B cell (primary cell): ENCODE measurements around the gene GTPBP4. TPM values are rescaled to one million over a fixed set of nuclear protein-coding genes. Genes with fewer than 3 reads are reported as not detected.

Experiments used
- ATAC-seq: fragments of 200-7000 bp; cut with Tn5 transposase; one replicate; pipeline ENCODE4 v1.10.0; 2021; ENCODE audit warnings: low read depth, mild to moderate bottlenecking, moderate number of reproducible peaks, moderate library complexity
- CTCF ChIA-PET: fragments of 350-600 bp; sonication (Branson Sonifier 250); formaldehyde crosslinking; loops from one replicate; lab custom pipeline; 2021; ENCODE audit warnings: antibody characterized with exemption, inconsistent platforms; lab: Charles Lee
- POLR2A ChIA-PET: fragments of 350-600 bp; sonication (Branson Sonifier 250); formaldehyde crosslinking; loops from one replicate; lab custom pipeline; 2021; ENCODE audit warnings: antibody characterized with exemption; lab: Charles Lee
- DNase-seq: peaks from one replicate; pipeline ENCODE4 v3.0.0; 2013
- H2AFZ ChIP-seq: 2 replicates; pipeline ENCODE4 v1.6.1; 2012; ENCODE audit warnings: mild to moderate bottlenecking, low read depth, low read length; ENCODE audit not compliant: insufficient read depth, poor library complexity, severe bottlenecking
- H3K27ac ChIP-seq, 2 donors: 1 replicate in 1 of 2; 2 replicates in 1 of 2; pipeline ENCODE4 v1.5.1; 2012 to 2013; ENCODE audit warnings: low read length in 2 of 2, mild to moderate bottlenecking in 2 of 2, moderate library complexity in 1 of 2
- H3K27me3 ChIP-seq, 4 experiments: fragments of 200-600 bp in 1 of 4; sonication (generic) in 1 of 4; replicated peaks in 1 of 4; 1 replicate in 2 of 4; 2 replicates in 2 of 4; pipeline versions ENCODE4 v1.6.1 to v1.7.0; 2013 to 2016; ENCODE audit warnings: low read length in 3 of 4, mild to moderate bottlenecking in 2 of 4, mixed read lengths in 1 of 4, moderate library complexity in 1 of 4; ENCODE audit not compliant: insufficient read depth in 4 of 4, control insufficient read depth in 3 of 4; ENCODE audit errors: control extremely low read depth in 1 of 4
- H3K36me3 ChIP-seq, 2 experiments: replicated peaks in 1 of 2; 1 replicate in 1 of 2; 2 replicates in 1 of 2; pipeline versions ENCODE4 v1.6.1 to v1.7.1; 2013; ENCODE audit warnings: low read length in 1 of 2; ENCODE audit not compliant: insufficient read depth in 2 of 2, control insufficient read depth in 1 of 2; ENCODE audit errors: control extremely low read depth in 1 of 2, extremely low read depth in 1 of 2
- H3K4me1 ChIP-seq, 2 donors: fragments of 200-600 bp in 1 of 2; sonication (generic) in 1 of 2; 1 replicate in 1 of 2; 2 replicates in 1 of 2; pipeline versions ENCODE4 v1.5.1 to v1.6.1; 2013 to 2017; ENCODE audit warnings: low read length in 2 of 2; ENCODE audit not compliant: control insufficient read depth in 2 of 2, insufficient read depth in 2 of 2
- H3K4me2 ChIP-seq: replicated peaks from 2 replicates; pipeline ENCODE3; 2012; ENCODE audit warnings: mild to moderate bottlenecking, low read depth, low read length; ENCODE audit not compliant: poor library complexity, severe bottlenecking
- H3K4me3 ChIP-seq, 5 experiments: fragments of 200-600 bp in 1 of 5; sonication (generic) in 1 of 5; 1 replicate in 3 of 5; 2 replicates in 2 of 5; pipeline versions ENCODE4 v1.5.1 to v1.7.0; 2011 to 2016; ENCODE audit warnings: low read length in 4 of 5, mild to moderate bottlenecking in 4 of 5, low read depth in 2 of 5, control low read depth in 1 of 5, moderate library complexity in 1 of 5; ENCODE audit not compliant: insufficient read depth in 1 of 5; ENCODE audit errors: control extremely low read depth in 1 of 5, extremely low read depth in 1 of 5
- H3K79me2 ChIP-seq: fragments of 200-600 bp; sonication (generic); one replicate; pipeline ENCODE4 v1.6.0; 2016; ENCODE audit warnings: low read length; ENCODE audit not compliant: control insufficient read depth, insufficient read depth
- H3K9ac ChIP-seq: fragments of 200-600 bp; sonication (generic); 2 replicates; pipeline ENCODE4 v1.6.1; 2017; ENCODE audit warnings: mild to moderate bottlenecking, low read length, moderate library complexity
- H3K9me3 ChIP-seq, 3 donors: one replicate each; pipeline versions ENCODE4 v1.6.1 to v1.7.1; 2013; ENCODE audit warnings: low read length in 2 of 3; ENCODE audit not compliant: control insufficient read depth in 2 of 3, insufficient read depth in 1 of 3; ENCODE audit errors: control extremely low read depth in 1 of 3
- H4K20me1 ChIP-seq: 2 replicates; pipeline ENCODE4 v1.6.0; 2012; ENCODE audit warnings: mild to moderate bottlenecking, low read length; ENCODE audit not compliant: insufficient read depth, control insufficient read depth, poor library complexity, severe bottlenecking
- H3K27ac Mint-ChIP-seq: one replicate; pipeline ENCODE4 v1.8.0; 2021; ENCODE audit warnings: mixed read lengths
- H3K27me3 Mint-ChIP-seq: one replicate; pipeline ENCODE4 v1.8.0; 2021; ENCODE audit warnings: mixed read lengths
- H3K4me1 Mint-ChIP-seq: one replicate; pipeline ENCODE4 v1.8.0; 2021; ENCODE audit warnings: mixed read lengths
- H3K4me3 Mint-ChIP-seq: one replicate; pipeline ENCODE4 v1.8.0; 2021; ENCODE audit warnings: mixed read lengths
- H3K9me3 Mint-ChIP-seq: one replicate; pipeline ENCODE4 v1.8.0; 2022; ENCODE audit warnings: mixed read lengths; ENCODE audit not compliant: insufficient read depth
- EZH2 ChIP-seq: IDR thresholded peaks from 2 replicates; pipeline ENCODE4 v1.6.1; 2012; ENCODE audit warnings: borderline replicate concordance, low read depth, mild to moderate bottlenecking, moderate library complexity, low read length; ENCODE audit not compliant: insufficient read depth, poor library complexity, severe bottlenecking
- WGBS: methylation state at CpG from one replicate; pipeline ENCODE4 v1.1.5; 2013; ENCODE audit warnings: missing lambda C conversion rate; ENCODE audit not compliant: insufficient coverage; 5-methylcytosine and 5-hydroxymethylcytosine counted together
- intact Hi-C: fragments of 100-400 bp; cut with micrococcal nuclease; formaldehyde crosslinking; loops from one replicate; pipeline ENCODE4 v1.10.0; 2022
- polyA plus RNA-seq: library from polyadenylated mRNA; depleted of rRNA; stranded (reverse); fragments of >200 nt; gene quantifications from 2 replicates; pipeline ENCODE4 v1.2.3, GENCODE V29; 2012
- total RNA-seq, 2 donors: library from RNA; stranded (reverse); fragments of 120-200 nt in 1 of 2; gene quantifications; 1 replicate in 1 of 2; 2 replicates in 1 of 2; pipeline versions ENCODE4 v1.2.3 to v1.2.4, GENCODE V29; 2013 to 2022
- TF ChIP-seq, protein P1 (sequence below): fragments of 200-600 bp; IDR thresholded peaks from one replicate; pipeline ENCODE4 v1.8.0; 2022; ENCODE audit warnings: antibody characterized with exemption, mild to moderate bottlenecking

The GTPBP4 gene
- total and polyA plus RNA-seq, 2 donors (not counting 1 experiment from before 2014, with no cell fraction given) = 11.8 to 45.4 TPM

DNA sequence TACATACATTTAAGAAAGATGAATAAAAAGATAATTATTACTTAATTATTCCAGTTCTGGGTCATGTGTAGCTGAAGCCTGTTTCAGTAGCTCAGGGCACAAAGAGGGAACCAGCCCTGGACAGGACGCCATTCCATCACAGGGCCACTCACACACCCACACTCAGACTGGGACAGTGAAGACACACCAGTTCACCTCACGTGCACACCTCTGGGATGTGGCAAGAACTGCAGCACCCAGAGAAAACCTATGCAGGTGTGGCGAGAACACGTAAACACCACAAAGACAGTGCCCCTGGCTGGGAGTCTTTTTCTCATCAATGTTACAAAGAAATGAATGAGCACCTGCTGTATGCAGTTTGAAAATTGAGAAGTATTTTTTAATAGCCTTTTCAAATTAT, 62.3 kb downstream of the GTPBP4 start:
- Histone ChIP-seq H3K4me3 (peak overlapping the region in 1 of 5 experiments; percentile 79), H3K27ac (peak overlapping the region in 1 of 2 donors; percentile 99)

DNA sequence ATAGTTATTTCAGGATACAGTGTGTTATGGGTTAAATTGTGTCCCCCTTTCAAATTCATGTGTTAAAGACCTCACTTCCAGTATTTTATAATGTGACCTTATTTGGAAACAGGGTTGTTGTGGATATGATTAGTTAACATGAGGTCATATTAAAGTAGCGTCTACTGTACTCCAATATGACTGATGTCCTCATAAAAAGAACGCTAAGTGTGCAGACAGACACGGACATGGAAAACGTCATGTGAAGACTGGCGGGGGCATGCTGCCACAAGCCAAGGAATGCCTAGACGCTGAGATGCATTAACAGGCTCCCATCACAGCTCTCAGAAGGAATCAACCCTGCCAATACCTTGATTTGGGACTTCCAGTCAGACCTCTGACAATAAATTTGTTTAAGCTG, 66.5 kb downstream of the GTPBP4 start:
- Mint-ChIP-seq H3K27ac (peak overlapping the region; percentile 22), H3K4me3 (peak overlapping the region; percentile 75), H3K4me1 (peaks cover 65% of the 10 kb centered on the region), H3K9me3 (no peaks in the 10 kb centered on the region), H3K27me3 (no peaks in the 10 kb centered on the region)
- peaks cover 31 to 46% of the 10 kb centered on the region in 2 donors for H3K4me1 ChIP-seq
- TF ChIP-seq EZH2 = no peak
- TF ChIP-seq, protein P1, sequence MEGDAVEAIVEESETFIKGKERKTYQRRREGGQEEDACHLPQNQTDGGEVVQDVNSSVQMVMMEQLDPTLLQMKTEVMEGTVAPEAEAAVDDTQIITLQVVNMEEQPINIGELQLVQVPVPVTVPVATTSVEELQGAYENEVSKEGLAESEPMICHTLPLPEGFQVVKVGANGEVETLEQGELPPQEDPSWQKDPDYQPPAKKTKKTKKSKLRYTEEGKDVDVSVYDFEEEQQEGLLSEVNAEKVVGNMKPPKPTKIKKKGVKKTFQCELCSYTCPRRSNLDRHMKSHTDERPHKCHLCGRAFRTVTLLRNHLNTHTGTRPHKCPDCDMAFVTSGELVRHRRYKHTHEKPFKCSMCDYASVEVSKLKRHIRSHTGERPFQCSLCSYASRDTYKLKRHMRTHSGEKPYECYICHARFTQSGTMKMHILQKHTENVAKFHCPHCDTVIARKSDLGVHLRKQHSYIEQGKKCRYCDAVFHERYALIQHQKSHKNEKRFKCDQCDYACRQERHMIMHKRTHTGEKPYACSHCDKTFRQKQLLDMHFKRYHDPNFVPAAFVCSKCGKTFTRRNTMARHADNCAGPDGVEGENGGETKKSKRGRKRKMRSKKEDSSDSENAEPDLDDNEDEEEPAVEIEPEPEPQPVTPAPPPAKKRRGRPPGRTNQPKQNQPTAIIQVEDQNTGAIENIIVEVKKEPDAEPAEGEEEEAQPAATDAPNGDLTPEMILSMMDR = no peak
- ChIA-PET CTCF (no interaction called here), POLR2A (no interaction called here)
- no peaks in the 10 kb centered on the region for H3K9me3 ChIP-seq
- H3K4me3 ChIP-seq = no peak overlapping the region
- H2AFZ ChIP-seq = no peak overlapping the region
- peaks cover 91% of the 10 kb centered on the region for H3K79me2 ChIP-seq
- H3K27me3 ChIP-seq = no peaks in the 10 kb centered on the region
- 100% methylated on average over 3 of the region's 6 CpGs for whole genome bisulfite sequencing
- H3K36me3 ChIP-seq = peaks cover 17 to 31% of the 10 kb centered on the region in 2 experiments
- no peak for ATAC-seq
- H4K20me1 ChIP-seq = peaks cover 19% of the 10 kb centered on the region
- H3K9ac ChIP-seq = no peak overlapping the region
- no peak for DNase-seq
- intact Hi-C loops = no loop called here
- H3K27ac ChIP-seq = no peak overlapping the region
- peak overlapping the region; percentile 72 for H3K4me2 ChIP-seq

More for the DNA sequence above, 62.3 kb downstream of the GTPBP4 start:
- intact Hi-C loops = no loop called here
- Histone ChIP-seq H4K20me1 (peaks cover 35% of the 10 kb centered on the region), H3K4me1 (peaks cover 40 to 49% of the 10 kb centered on the region in 2 donors), H2AFZ (no peak overlapping the region), H3K27me3 (no peaks in the 10 kb centered on the region), H3K9me3 (no peaks in the 10 kb centered on the region), H3K79me2 (peaks cover 74% of the 10 kb centered on the region), H3K4me2 (peak overlapping the region; percentile 91), H3K9ac (no peak overlapping the region), H3K36me3 (peaks cover 16 to 31% of the 10 kb centered on the region in 2 experiments)
- peak; percentile 50 for DNase-seq
- Mint-ChIP-seq H3K27ac (peak overlapping the region; percentile 71), H3K4me1 (peaks cover 62% of the 10 kb centered on the region), H3K9me3 (peaks cover 2% of the 10 kb centered on the region), H3K27me3 (no peaks in the 10 kb centered on the region), H3K4me3 (peak overlapping the region; percentile 75)
- CTCF ChIA-PET = no interaction called here
- TF ChIP-seq, protein P1 = no peak
- TF ChIP-seq EZH2 = no peak
- POLR2A ChIA-PET = interaction anchor here (0.6 kb wide), 1 partner anchor 200 kb away, joined by 11 read pairs; no protein-coding TSS in a partner anchor
- ATAC-seq = no peak
- WGBS = 87% methylated on average over 3 of the region's 4 CpGs
